ENCODE measurements around the gene CYB561D1.

GRCh38 chr1:109499081-109499480 is 5.2 kb downstream of the CYB561D1 start:
- no peak for TF ChIP-seq CTCF (IDR thresholded peaks at IDR 0.05)
- no peak for TF ChIP-seq POLR2A (IDR thresholded peaks at IDR 0.05)
